Activated CD8-positive, alpha-beta T cell treated with anti-CD3 and anti-CD28 coated beads for 36 hours (primary cell): ENCODE results near the gene ULBP2. TPM values are rescaled to one million over a fixed set of nuclear protein-coding genes. Genes with fewer than 3 reads are reported as not detected.
"Not testable (repeated sequence)": the region's sequence is repeated elsewhere in the genome, so short reads cannot be mapped to it uniquely, and the experiment has no call there.

Experiments
- ATAC-seq: fragments of 200-7000 bp; cut with Tn5 transposase; one replicate; pipeline ENCODE4 v1.10.0; 2021; ENCODE audit warnings: mild to moderate bottlenecking, moderate library complexity
- CTCF ChIA-PET: fragments of 350-600 bp; sonication (Branson Sonifier 250); formaldehyde crosslinking; loops from one replicate; lab custom pipeline; 2021; ENCODE audit warnings: antibody characterized with exemption; lab: Charles Lee
- POLR2A ChIA-PET: fragments of 350-600 bp; sonication (Branson Sonifier 250); formaldehyde crosslinking; loops from one replicate; lab custom pipeline; 2021; ENCODE audit warnings: antibody characterized with exemption; lab: Charles Lee
- DNase-seq: peaks from one replicate; pipeline ENCODE4 v3.0.0-alpha.2; 2020
- H3K27ac Mint-ChIP-seq: one replicate; pipeline ENCODE4 v1.8.0; 2021; ENCODE audit warnings: mild to moderate bottlenecking, mixed read lengths
- H3K27me3 Mint-ChIP-seq: one replicate; pipeline ENCODE4 v1.8.0; 2021; ENCODE audit warnings: mixed read lengths
- H3K36me3 Mint-ChIP-seq: one replicate; pipeline ENCODE4 v1.8.0; 2021; ENCODE audit warnings: low read depth, mixed read lengths
- H3K4me1 Mint-ChIP-seq: one replicate; pipeline ENCODE4 v1.8.0; 2021; ENCODE audit warnings: low read depth, mixed read lengths
- H3K4me3 Mint-ChIP-seq: one replicate; pipeline ENCODE4 v1.8.0; 2021; ENCODE audit warnings: mild to moderate bottlenecking, moderate library complexity, mixed read lengths
- H3K9me3 Mint-ChIP-seq: one replicate; pipeline ENCODE4 v1.8.0; 2021; ENCODE audit warnings: mixed read lengths
- intact Hi-C: fragments of 100-400 bp; cut with micrococcal nuclease; formaldehyde crosslinking; loops from one replicate; pipeline ENCODE4 v1.10.0; 2022
- total RNA-seq, 2 experiments: library from RNA; stranded (reverse); gene quantifications; one replicate each; pipeline ENCODE4 v1.2.3, GENCODE V29; 2021
- TF ChIP-seq, protein P1 (sequence below): fragments of 200-600 bp; IDR thresholded peaks from one replicate; pipeline ENCODE4 v1.8.0; 2022; ENCODE audit warnings: antibody characterized with exemption, mild to moderate bottlenecking

ULBP2 gene
- total RNA-seq, 2 experiments from 2014 or later, result 0.38 to 0.67 TPM

DNA sequence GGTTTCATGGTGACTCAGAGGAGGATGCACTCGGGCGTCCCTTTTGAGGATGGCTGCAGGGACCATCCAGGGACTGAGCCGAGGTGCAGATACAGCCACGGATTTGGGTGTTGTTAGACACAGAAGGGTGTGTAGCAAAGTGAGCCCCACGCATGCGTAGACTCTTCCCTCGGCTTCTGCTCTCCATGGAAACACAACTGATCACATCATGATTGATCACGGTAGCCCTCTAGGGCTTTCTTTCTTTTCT, 21.3 kb downstream of the ULBP2 start:
- H3K4me1 Mint-ChIP-seq, result peaks cover 31% of the 10 kb centered on the region
- peaks cover 68% of the 10 kb centered on the region for H3K27me3 Mint-ChIP-seq

DNA sequence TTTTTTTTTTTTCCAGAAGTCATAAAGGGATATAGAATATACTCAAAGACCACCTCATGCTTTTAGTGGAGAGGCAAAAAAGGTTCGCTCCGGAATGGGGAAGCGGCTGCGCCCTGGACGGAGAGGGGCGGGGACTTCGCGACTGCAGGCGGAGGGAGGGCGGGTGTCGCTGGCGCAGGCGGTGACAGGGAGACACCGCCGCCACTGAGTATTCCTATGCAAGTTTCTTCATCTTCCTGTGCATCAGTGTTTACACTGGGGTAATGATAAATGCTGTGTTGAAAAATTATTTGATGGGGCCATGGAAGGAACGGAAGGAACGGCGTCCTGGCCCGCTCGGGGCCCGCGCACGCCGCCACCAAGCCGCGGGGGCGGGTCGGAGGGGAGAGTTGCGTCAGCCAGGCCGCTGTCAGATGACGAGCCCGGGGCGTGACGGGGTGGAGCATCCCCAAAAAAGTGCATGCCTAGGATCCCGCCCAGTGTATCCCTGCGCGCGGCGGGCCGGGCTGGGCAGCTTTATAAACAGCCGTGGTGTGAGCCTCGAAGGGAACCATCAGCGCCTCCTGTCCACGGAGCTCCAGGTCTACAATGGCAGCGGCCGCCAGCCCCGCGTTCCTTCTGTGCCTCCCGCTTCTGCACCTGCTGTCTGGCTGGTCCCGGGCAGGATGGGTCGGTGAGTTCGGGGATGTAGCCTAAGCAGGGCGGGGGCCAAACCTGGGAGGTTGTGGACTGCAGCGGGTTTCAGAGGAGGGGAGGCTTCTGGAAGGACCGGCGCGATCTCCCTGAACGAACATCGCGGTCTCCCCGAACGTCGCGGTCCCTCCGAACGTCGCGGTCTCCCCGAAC, 21.9 kb downstream of the ULBP2 start, which contains the start of gene ULBP1:
Gene ULBP1, plus strand, starts transcription at position 482 of the 846 bp plus-strand sequence. Its CDS starts 107 bp downstream, at position 589.
- CTCF ChIA-PET, result interaction anchor here (0.7 kb wide), 1 partner anchor 53 kb away, joined by 4 read pairs; no protein-coding TSS in a partner anchor
- ATAC-seq, result peak; percentile 75
- POLR2A ChIA-PET, result no interaction called here
- Mint-ChIP-seq H3K27me3 (peaks cover 70% of the 10 kb centered on the region), H3K4me1 (peaks cover 31% of the 10 kb centered on the region), H3K9me3 (no peaks in the 10 kb centered on the region), H3K4me3 (peak within 1 kb of the TSS; percentile 78), H3K36me3 (peaks cover 2% of the 10 kb centered on the region), H3K27ac (peak within 1 kb of the TSS; percentile 84)
- TF ChIP-seq, protein P1, sequence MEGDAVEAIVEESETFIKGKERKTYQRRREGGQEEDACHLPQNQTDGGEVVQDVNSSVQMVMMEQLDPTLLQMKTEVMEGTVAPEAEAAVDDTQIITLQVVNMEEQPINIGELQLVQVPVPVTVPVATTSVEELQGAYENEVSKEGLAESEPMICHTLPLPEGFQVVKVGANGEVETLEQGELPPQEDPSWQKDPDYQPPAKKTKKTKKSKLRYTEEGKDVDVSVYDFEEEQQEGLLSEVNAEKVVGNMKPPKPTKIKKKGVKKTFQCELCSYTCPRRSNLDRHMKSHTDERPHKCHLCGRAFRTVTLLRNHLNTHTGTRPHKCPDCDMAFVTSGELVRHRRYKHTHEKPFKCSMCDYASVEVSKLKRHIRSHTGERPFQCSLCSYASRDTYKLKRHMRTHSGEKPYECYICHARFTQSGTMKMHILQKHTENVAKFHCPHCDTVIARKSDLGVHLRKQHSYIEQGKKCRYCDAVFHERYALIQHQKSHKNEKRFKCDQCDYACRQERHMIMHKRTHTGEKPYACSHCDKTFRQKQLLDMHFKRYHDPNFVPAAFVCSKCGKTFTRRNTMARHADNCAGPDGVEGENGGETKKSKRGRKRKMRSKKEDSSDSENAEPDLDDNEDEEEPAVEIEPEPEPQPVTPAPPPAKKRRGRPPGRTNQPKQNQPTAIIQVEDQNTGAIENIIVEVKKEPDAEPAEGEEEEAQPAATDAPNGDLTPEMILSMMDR, result no peak
- intact Hi-C loops, result loop anchor here (5.0 kb wide), 1 partner anchor 39 kb away; no protein-coding TSS in a partner anchor
- DNase-seq, result peak; percentile 92

More for the DNA sequence above, 21.3 kb downstream of the ULBP2 start:
- ChIA-PET CTCF (no interaction called here), POLR2A (no interaction called here)
- peak overlapping the region; percentile 78 for H3K4me3 Mint-ChIP-seq
- ATAC-seq (peak; percentile 34), DNase-seq (peak; percentile 67)
- TF ChIP-seq, protein P1, result no peak
- peak overlapping the region; percentile 84 for H3K27ac Mint-ChIP-seq
- H3K36me3 Mint-ChIP-seq, result peaks cover 2% of the 10 kb centered on the region
- H3K9me3 Mint-ChIP-seq, result no peaks in the 10 kb centered on the region
- intact Hi-C loops, result loop anchor here (5.0 kb wide), 1 partner anchor 39 kb away; no protein-coding TSS in a partner anchor

DNA sequence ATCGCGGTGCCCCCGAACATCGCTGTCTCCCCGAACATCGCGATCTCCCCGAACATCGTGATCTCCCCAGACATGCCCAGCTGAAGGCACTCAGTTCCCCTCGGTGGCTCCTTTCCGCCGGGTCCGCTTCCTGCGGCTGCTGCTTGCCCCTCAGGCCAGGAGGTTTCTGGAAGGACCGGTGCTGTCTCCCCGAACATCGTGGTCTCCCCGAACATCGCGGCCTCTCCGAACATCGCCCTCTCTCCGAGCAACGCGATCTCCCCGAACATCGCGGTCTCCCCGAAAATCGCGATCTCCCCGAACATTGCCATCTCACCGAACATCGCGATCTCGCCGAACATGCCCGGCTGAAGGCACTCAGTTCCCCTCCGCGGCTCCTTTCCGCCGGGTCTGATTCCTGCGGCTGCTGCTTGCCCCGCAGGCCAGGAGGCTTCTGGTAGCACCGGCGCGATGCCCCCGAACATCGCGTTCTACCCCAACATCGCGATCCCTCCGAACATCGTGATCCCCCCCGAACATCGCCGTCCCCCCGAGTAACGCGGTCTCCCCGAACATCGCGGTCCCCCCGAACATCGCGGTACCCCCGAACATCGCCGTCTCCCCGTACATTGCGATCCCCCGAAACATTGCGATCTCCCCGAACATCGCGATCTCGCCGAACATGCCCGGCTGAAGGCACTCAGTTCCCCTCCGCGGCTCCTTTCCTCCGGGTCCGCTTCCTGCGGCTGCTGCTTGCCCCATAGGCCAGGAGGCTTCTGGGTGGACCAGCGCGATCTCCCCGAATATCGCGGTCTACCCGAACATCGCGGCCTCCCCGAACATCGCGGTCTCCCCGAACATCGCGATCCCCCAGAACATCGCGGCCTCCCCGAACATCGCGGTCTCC, 22.7 kb downstream of the ULBP2 start:
- peaks cover 70% of the 10 kb centered on the region for H3K27me3 Mint-ChIP-seq

DNA sequence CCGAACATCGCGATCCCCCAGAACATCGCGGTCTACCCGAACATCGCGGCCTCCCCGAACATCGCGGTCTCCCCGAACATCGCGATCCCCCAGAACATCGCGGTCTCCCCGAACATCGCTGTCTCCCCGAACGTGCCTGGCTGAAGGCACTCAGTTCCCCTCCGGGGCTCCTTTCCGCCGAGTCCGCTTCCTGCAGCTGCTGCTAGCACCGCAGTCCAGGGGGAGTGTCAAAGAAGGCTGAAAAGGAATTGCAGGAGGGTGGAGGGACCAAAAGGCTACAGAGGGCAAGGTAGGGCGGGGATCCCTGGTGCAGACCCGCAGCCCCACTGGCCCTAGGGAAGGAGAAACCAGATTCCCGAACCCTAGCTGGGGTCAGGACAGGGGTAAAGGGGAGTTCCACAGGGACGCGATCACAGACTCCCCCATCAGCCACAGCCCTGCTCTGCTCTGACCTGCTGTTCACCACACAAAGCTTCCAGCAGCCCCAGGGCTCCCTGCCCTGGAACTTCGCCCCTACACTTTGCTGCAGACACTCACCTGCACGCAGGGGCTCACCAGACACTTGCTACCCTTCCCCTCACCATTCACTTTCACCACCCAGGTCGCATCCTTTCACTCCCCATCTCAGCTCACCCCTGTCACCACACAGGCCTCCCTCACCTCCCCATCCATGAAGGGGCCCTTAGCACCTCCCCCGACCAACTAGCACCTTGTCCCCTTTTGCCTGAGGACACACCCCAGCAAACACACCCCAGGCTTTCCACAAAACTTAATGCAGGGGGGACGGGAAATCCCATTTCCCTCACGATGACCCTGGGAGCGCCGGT, 23.6 kb downstream of the ULBP2 start:
- peaks cover 3% of the 10 kb centered on the region for H3K36me3 Mint-ChIP-seq
- DNase-seq (peak; percentile 40), ATAC-seq (no peak)
- H3K4me1 Mint-ChIP-seq, result peaks cover 27% of the 10 kb centered on the region
- ChIA-PET POLR2A (no interaction called here), CTCF (interaction anchor here (0.7 kb wide), 1 partner anchor 21 kb away, joined by 3 read pairs; no protein-coding TSS in a partner anchor)
- intact Hi-C loops, result no loop called here
- H3K9me3 Mint-ChIP-seq, result no peaks in the 10 kb centered on the region
- peak overlapping the region; percentile 60 for H3K27ac Mint-ChIP-seq
- peaks cover 72% of the 10 kb centered on the region for H3K27me3 Mint-ChIP-seq
- TF ChIP-seq, protein P1, result no peak
- H3K4me3 Mint-ChIP-seq, result peak overlapping the region; percentile 78

More for the DNA sequence above, 22.7 kb downstream of the ULBP2 start:
- H3K36me3 Mint-ChIP-seq, result peaks cover 3% of the 10 kb centered on the region
- ChIA-PET POLR2A (no interaction called here), CTCF (no interaction called here)
- intact Hi-C loops, result loop anchor here (5.0 kb wide), 1 partner anchor 38 kb away; no protein-coding TSS in a partner anchor
- peaks cover 28% of the 10 kb centered on the region for H3K4me1 Mint-ChIP-seq
- no peak for ATAC-seq
- H3K27ac Mint-ChIP-seq, result peak overlapping the region; percentile 84
- peak; percentile 35 for DNase-seq
- H3K9me3 Mint-ChIP-seq, result no peaks in the 10 kb centered on the region
- TF ChIP-seq, protein P1, result no peak
- peak overlapping the region; percentile 78 for H3K4me3 Mint-ChIP-seq

DNA sequence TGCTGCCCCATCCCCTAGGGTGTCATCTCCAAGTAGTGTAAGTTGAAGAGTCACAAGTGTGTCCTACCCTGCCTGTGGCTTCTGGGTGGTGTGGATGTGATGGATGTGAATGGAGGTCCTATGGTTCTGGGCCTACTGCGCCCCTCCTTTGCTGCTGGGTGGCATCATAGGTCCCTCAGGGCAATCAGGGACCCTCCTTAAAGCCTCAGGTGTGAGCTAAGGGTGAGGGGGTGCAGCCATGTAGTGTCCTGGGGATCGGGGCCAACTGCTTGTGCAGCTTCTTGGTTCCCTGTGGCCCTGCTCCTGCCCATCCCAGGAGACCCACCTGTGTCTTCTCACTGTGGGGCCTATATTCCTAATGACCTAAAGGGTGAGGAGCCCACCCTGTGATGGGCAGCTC, 24.5 kb downstream of the ULBP2 start:
- peaks cover 27% of the 10 kb centered on the region for H3K4me1 Mint-ChIP-seq
- H3K4me3 Mint-ChIP-seq, H3K36me3 Mint-ChIP-seq, CTCF ChIA-PET, DNase-seq, intact Hi-C loops, H3K27ac Mint-ChIP-seq, ATAC-seq, POLR2A ChIA-PET, H3K9me3 Mint-ChIP-seq: not testable (repeated sequence)
- peaks cover 71% of the 10 kb centered on the region for H3K27me3 Mint-ChIP-seq
